Daoy (cell line): ENCODE data around the gene LKAAEAR1. TPM values are rescaled to one million over a fixed set of nuclear protein-coding genes. Genes with fewer than 3 reads are reported as not detected.
"Not testable (repeated sequence)": the region's sequence is repeated elsewhere in the genome, so short reads cannot be mapped to it uniquely, and the experiment has no call there.

Experiments used
- DNase-seq: peaks from one replicate; pipeline ENCODE4 v3.0.0-alpha.2; 2015; ENCODE audit warnings: low read depth
- total RNA-seq: library from RNA; depleted of rRNA; stranded (reverse); fragments of >200 nt; shearing (Covaris generic); gene quantifications from 2 replicates; pipeline ENCODE4 v1.2.3, GENCODE V29; 2014; rRNA removed

Gene LKAAEAR1
- 0.95 TPM in 1 of 2 replicates, not detected in the other for total RNA-seq

- no peak for DNase-seq
Observed at GRCh38 chr20:64083804-64084684, at the start of gene LKAAEAR1. TSS of gene LKAAEAR1 (minus strand) at chr20:64084398. CDS start at chr20:64084219, 179 bp downstream.

- no peak for DNase-seq
Observed at GRCh38 chr20:64131406-64131805, 47.2 kb upstream of the LKAAEAR1 start.

- no peak for DNase-seq
Observed at GRCh38 chr20:64130876-64131275, 46.7 kb upstream of the LKAAEAR1 start.

- no peak for DNase-seq
Observed at GRCh38 chr20:64130271-64130670, 46.1 kb upstream of the LKAAEAR1 start.

- no peak for DNase-seq
Observed at GRCh38 chr20:64129146-64129782, 45.1 kb upstream of the LKAAEAR1 start.

- DNase-seq, result not testable (repeated sequence)
Observed at GRCh38 chr20:64123517-64123916, 39.3 kb upstream of the LKAAEAR1 start.

- DNase-seq, result not testable (repeated sequence)
Observed at GRCh38 chr20:64122927-64123326, 38.7 kb upstream of the LKAAEAR1 start.

- DNase-seq, result no peak
Observed at GRCh38 chr20:64121586-64121985, 37.4 kb upstream of the LKAAEAR1 start.

GRCh38 chr20:64119681-64120341 is 35.6 kb upstream of the LKAAEAR1 start:
- no peak for DNase-seq

GRCh38 chr20:64119301-64119680 is 35.1 kb upstream of the LKAAEAR1 start:
- DNase-seq, result no peak

- DNase-seq, result not testable (repeated sequence)
Observed at GRCh38 chr20:64117432-64117777, 33.2 kb upstream of the LKAAEAR1 start.

GRCh38 chr20:64116541-64117431 is 32.6 kb upstream of the LKAAEAR1 start:
- no peak for DNase-seq

GRCh38 chr20:64116016-64116415 is 31.8 kb upstream of the LKAAEAR1 start:
- DNase-seq, result no peak

- no peak for DNase-seq
Observed at GRCh38 chr20:64115171-64115911, 31.1 kb upstream of the LKAAEAR1 start.

- no peak for DNase-seq
Observed at GRCh38 chr20:64114356-64114971, 30.3 kb upstream of the LKAAEAR1 start.

GRCh38 chr20:64113796-64114355 is 29.7 kb upstream of the LKAAEAR1 start:
- no peak for DNase-seq

GRCh38 chr20:64113444-64113775 is 29.2 kb upstream of the LKAAEAR1 start:
- no peak for DNase-seq

- DNase-seq, result no peak
Observed at GRCh38 chr20:64112691-64113443, 28.7 kb upstream of the LKAAEAR1 start.
